ENCODE data around the gene ZNF697. TPM values are rescaled to one million over a fixed set of nuclear protein-coding genes. Genes with fewer than 3 reads are reported as not detected.

ZNF697 gene
- total and polyA plus RNA-seq, 2 donors (not counting 1 experiment from before 2014, with no cell fraction given): not detected

- Histone ChIP-seq H3K9ac (ENCODE audit: low read length) (no peak overlapping the region), H3K27me3 (replicated peaks in 1 of 4; ENCODE audit: control extremely low read depth in 1 of 4, control insufficient read depth in 3 of 4, insufficient read depth in 4 of 4, low read length in 3 of 4) (peaks cover 0 to 8% (median 3%) of the 10 kb centered on the region in 4 experiments), H4K20me1 (ENCODE audit: control insufficient read depth, insufficient read depth, low read length, poor library complexity, severe bottlenecking) (no peaks in the 10 kb centered on the region), H3K36me3 (replicated peaks in 1 of 2; ENCODE audit: control extremely low read depth in 1 of 2, control insufficient read depth in 1 of 2, extremely low read depth in 1 of 2, insufficient read depth in 2 of 2, low read length in 1 of 2) (no peaks in the 10 kb centered on the region), H3K4me1 (ENCODE audit: control insufficient read depth in 2 of 2, insufficient read depth in 2 of 2, low read length in 2 of 2) (no peaks in the 10 kb centered on the region), H3K4me3 (ENCODE audit: control extremely low read depth in 1 of 5, extremely low read depth in 1 of 5, insufficient read depth in 1 of 5, low read depth in 2 of 5, low read length in 4 of 5) (no peak overlapping the region), H3K27ac (ENCODE audit: low read length in 2 of 2) (no peak overlapping the region), H3K4me2 (replicated peaks; ENCODE audit: low read depth, low read length, poor library complexity, severe bottlenecking) (no peak overlapping the region), H3K9me3 (ENCODE audit: control extremely low read depth in 1 of 3, control insufficient read depth in 2 of 3, insufficient read depth in 1 of 3, low read length in 2 of 3) (no peaks in the 10 kb centered on the region), H2AFZ (ENCODE audit: insufficient read depth, low read depth, low read length, poor library complexity, severe bottlenecking) (no peak overlapping the region), H3K79me2 (ENCODE audit: control insufficient read depth, insufficient read depth, low read length) (no peaks in the 10 kb centered on the region)
- no peaks in the 10 kb centered on the region for H3K4me1 Mint-ChIP-seq
- CTCF ChIA-PET: no interaction called here
- POLR2A ChIA-PET: no interaction called here
- ATAC-seq (ENCODE audit: low read depth) (no peak), DNase-seq (no peak)
- no CpG with 5 or more reads among the region's 1 CpG for WGBS (ENCODE audit: insufficient coverage)
- intact Hi-C loops (cut with micrococcal nuclease): no loop called here
- peaks cover 31% of the 10 kb centered on the region for H3K27me3 Mint-ChIP-seq
- H3K4me3 Mint-ChIP-seq: no peak overlapping the region
- TF ChIP-seq, protein P1, sequence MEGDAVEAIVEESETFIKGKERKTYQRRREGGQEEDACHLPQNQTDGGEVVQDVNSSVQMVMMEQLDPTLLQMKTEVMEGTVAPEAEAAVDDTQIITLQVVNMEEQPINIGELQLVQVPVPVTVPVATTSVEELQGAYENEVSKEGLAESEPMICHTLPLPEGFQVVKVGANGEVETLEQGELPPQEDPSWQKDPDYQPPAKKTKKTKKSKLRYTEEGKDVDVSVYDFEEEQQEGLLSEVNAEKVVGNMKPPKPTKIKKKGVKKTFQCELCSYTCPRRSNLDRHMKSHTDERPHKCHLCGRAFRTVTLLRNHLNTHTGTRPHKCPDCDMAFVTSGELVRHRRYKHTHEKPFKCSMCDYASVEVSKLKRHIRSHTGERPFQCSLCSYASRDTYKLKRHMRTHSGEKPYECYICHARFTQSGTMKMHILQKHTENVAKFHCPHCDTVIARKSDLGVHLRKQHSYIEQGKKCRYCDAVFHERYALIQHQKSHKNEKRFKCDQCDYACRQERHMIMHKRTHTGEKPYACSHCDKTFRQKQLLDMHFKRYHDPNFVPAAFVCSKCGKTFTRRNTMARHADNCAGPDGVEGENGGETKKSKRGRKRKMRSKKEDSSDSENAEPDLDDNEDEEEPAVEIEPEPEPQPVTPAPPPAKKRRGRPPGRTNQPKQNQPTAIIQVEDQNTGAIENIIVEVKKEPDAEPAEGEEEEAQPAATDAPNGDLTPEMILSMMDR (IDR thresholded peaks at IDR 0.05): no peak
- no peak for TF ChIP-seq EZH2 (IDR thresholded peaks at IDR 0.05; ENCODE audit: borderline replicate concordance, insufficient read depth, low read depth, low read length, poor library complexity, severe bottlenecking)
- H3K9me3 Mint-ChIP-seq (ENCODE audit: insufficient read depth): no peaks in the 10 kb centered on the region
- H3K27ac Mint-ChIP-seq: no peak overlapping the region
Measured at GRCh38 chr1:119637710-119638109, 10.4 kb downstream of the ZNF697 start.

DNA sequence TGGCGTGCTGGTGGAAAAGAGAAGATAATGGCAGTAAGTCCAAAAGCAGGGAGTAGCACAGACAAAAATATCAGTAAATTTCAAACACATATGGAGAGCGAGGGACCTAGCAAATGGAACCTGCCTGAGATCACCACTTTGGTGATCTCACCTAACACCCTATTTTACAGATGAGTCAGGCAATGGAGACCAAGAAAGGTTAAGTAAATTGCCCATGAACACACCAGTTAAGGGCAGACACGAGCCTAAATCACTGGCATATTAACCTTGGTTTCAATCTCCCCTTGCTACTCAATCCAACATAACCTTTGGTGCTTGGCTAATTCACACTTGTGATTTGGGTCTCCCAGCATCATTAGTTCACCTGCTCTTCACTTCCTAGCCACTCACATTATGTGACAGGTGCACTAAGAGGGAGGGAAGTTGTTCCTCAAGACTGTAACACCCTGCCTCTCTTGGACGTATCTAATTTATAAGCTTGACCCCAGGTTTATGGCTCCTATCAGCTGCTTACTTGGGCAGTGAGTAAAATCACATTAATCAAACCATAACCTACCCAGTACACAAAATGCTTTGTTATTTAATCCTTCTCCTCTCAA lies 11.5 kb downstream of the ZNF697 start:
- no peak overlapping the region for H3K9ac ChIP-seq (ENCODE audit: low read length)
- no peak for ATAC-seq (ENCODE audit: low read depth)
- no peak for DNase-seq
- peaks cover 38% of the 10 kb centered on the region for H3K27me3 Mint-ChIP-seq
- H3K27ac ChIP-seq (ENCODE audit: low read length in 2 of 2): no peak overlapping the region
- CTCF ChIA-PET: no interaction called here
- H3K27ac Mint-ChIP-seq: no peak overlapping the region
- TF ChIP-seq EZH2 (IDR thresholded peaks at IDR 0.05; ENCODE audit: borderline replicate concordance, insufficient read depth, low read depth, low read length, poor library complexity, severe bottlenecking): no peak
- TF ChIP-seq, protein P1 (IDR thresholded peaks at IDR 0.05): no peak
- H3K9me3 Mint-ChIP-seq (ENCODE audit: insufficient read depth): no peaks in the 10 kb centered on the region
- H3K9me3 ChIP-seq (ENCODE audit: control extremely low read depth in 1 of 3, control insufficient read depth in 2 of 3, insufficient read depth in 1 of 3, low read length in 2 of 3): peaks cover 0 to 2% (median 0%) of the 10 kb centered on the region in 3 donors
- no peaks in the 10 kb centered on the region for H3K36me3 ChIP-seq (replicated peaks in 1 of 2; ENCODE audit: control extremely low read depth in 1 of 2, control insufficient read depth in 1 of 2, extremely low read depth in 1 of 2, insufficient read depth in 2 of 2, low read length in 1 of 2)
- H3K4me1 ChIP-seq (ENCODE audit: control insufficient read depth in 2 of 2, insufficient read depth in 2 of 2, low read length in 2 of 2): no peaks in the 10 kb centered on the region
- peaks cover 0 to 18% (median 10%) of the 10 kb centered on the region in 4 experiments for H3K27me3 ChIP-seq (replicated peaks in 1 of 4; ENCODE audit: control extremely low read depth in 1 of 4, control insufficient read depth in 3 of 4, insufficient read depth in 4 of 4, low read length in 3 of 4)
- H3K4me2 ChIP-seq (replicated peaks; ENCODE audit: low read depth, low read length, poor library complexity, severe bottlenecking): no peak overlapping the region
- no peak overlapping the region for H3K4me3 ChIP-seq (ENCODE audit: control extremely low read depth in 1 of 5, extremely low read depth in 1 of 5, insufficient read depth in 1 of 5, low read depth in 2 of 5, low read length in 4 of 5)
- intact Hi-C loops (cut with micrococcal nuclease): no loop called here
- H2AFZ ChIP-seq (ENCODE audit: insufficient read depth, low read depth, low read length, poor library complexity, severe bottlenecking): no peak overlapping the region
- H3K79me2 ChIP-seq (ENCODE audit: control insufficient read depth, insufficient read depth, low read length): no peaks in the 10 kb centered on the region
- H3K4me1 Mint-ChIP-seq: no peaks in the 10 kb centered on the region
- no peak overlapping the region for H3K4me3 Mint-ChIP-seq
- POLR2A ChIA-PET: no interaction called here
- H4K20me1 ChIP-seq (ENCODE audit: control insufficient read depth, insufficient read depth, low read length, poor library complexity, severe bottlenecking): no peaks in the 10 kb centered on the region
- WGBS (ENCODE audit: insufficient coverage): 82% methylated on average over 2 of the region's 4 CpGs

Measured in B cell (primary cell).